Liver (tissue), 9 donors: ENCODE data around the gene SLC9A4. TPM values are rescaled to one million over a fixed set of nuclear protein-coding genes. Genes with fewer than 3 reads are reported as not detected.

Experiments used
- DNase-seq: peaks from one replicate; pipeline ENCODE4 v3.0.0-alpha.2; 2017; ENCODE audit warnings: low spot score
- H3K27ac ChIP-seq, 2 donors: one replicate each; pipeline ENCODE4 v1.7.0; 2013; ENCODE audit warnings: inconsistent platforms in 2 of 2, low read length in 2 of 2, control low read depth in 1 of 2, low read depth in 1 of 2, mild to moderate bottlenecking in 1 of 2
- H3K27me3 ChIP-seq, 4 donors: one replicate each; pipeline versions ENCODE4 v1.6.1 to v1.7.0; 2013; ENCODE audit warnings: low read length in 3 of 4, inconsistent platforms in 1 of 4, mild to moderate bottlenecking in 1 of 4, moderate library complexity in 1 of 4; ENCODE audit not compliant: control insufficient read depth in 4 of 4, insufficient read depth in 4 of 4
- H3K36me3 ChIP-seq, 4 donors: one replicate each; pipeline versions ENCODE4 v1.6.1 to v1.7.0; 2013; ENCODE audit warnings: low read length in 3 of 4, mild to moderate bottlenecking in 3 of 4, low read depth in 1 of 4, moderate library complexity in 1 of 4; ENCODE audit not compliant: control insufficient read depth in 4 of 4, insufficient read depth in 3 of 4
- H3K4me1 ChIP-seq, 4 donors: one replicate each; pipeline versions ENCODE4 v1.6.1 to v1.7.0; 2013; ENCODE audit warnings: low read length in 3 of 4, mild to moderate bottlenecking in 3 of 4, moderate library complexity in 1 of 4; ENCODE audit not compliant: control insufficient read depth in 4 of 4, insufficient read depth in 4 of 4
- H3K4me3 ChIP-seq, 3 donors: one replicate each; pipeline versions ENCODE4 v1.6.1 to v1.7.0; 2013; ENCODE audit warnings: low read length in 3 of 3, control low read depth in 1 of 3, low read depth in 1 of 3, mild to moderate bottlenecking in 1 of 3
- H3K9ac ChIP-seq, 2 donors: one replicate each; pipeline ENCODE4 v1.7.0; 2013; ENCODE audit warnings: low read length in 2 of 2, mild to moderate bottlenecking in 2 of 2, moderate library complexity in 2 of 2, control low read depth in 1 of 2, low read depth in 1 of 2
- H3K9me3 ChIP-seq, 4 donors: one replicate each; pipeline versions ENCODE4 v1.6.1 to v1.7.0; 2013; ENCODE audit warnings: low read length in 3 of 4; ENCODE audit not compliant: control insufficient read depth in 4 of 4
- ATF3 ChIP-seq: IDR thresholded peaks from 2 replicates; pipeline ENCODE4 v1.6.1; 2016; ENCODE audit warnings: antibody characterized with exemption
- CTCF ChIP-seq: fragments of 150-350 bp; IDR thresholded peaks from 2 replicates; pipeline ENCODE4 v1.5.1; 2017; ENCODE audit warnings: improper control_type of control experiment, low read depth, low read length; ENCODE audit not compliant: missing input control
- EGR1 ChIP-seq, 2 donors: IDR thresholded peaks; 2 replicates each; pipeline ENCODE4 v1.6.1; 2016 to 2018; ENCODE audit warnings: antibody characterized with exemption in 2 of 2, low read depth in 2 of 2
- FOXA1 ChIP-seq: IDR thresholded peaks from 2 replicates; pipeline ENCODE4 v1.6.1; 2016; ENCODE audit warnings: antibody characterized with exemption
- FOXA2 ChIP-seq: IDR thresholded peaks from 2 replicates; pipeline ENCODE4 v1.6.1; 2016; ENCODE audit warnings: antibody characterized with exemption
- GABPA ChIP-seq, 2 donors: IDR thresholded peaks in 1 of 2; conservative IDR thresholded peaks in 1 of 2; 2 replicates each; pipeline ENCODE4 v1.6.1; 2016; ENCODE audit warnings: antibody characterized with exemption in 2 of 2, mild to moderate bottlenecking in 1 of 2, moderate library complexity in 1 of 2
- HNF4A ChIP-seq, 2 donors: conservative IDR thresholded peaks; 2 replicates each; pipeline ENCODE4 v1.6.1; 2016; ENCODE audit warnings: antibody characterized with exemption in 2 of 2, mild to moderate bottlenecking in 2 of 2
- HNF4G ChIP-seq: IDR thresholded peaks from 2 replicates; pipeline ENCODE4 v1.6.1; 2016; ENCODE audit warnings: antibody characterized with exemption
- JUND ChIP-seq, 2 donors: IDR thresholded peaks; 2 replicates each; pipeline ENCODE4 v1.6.1; 2016; ENCODE audit warnings: antibody characterized with exemption in 2 of 2
- MAX ChIP-seq: IDR thresholded peaks from 2 replicates; pipeline ENCODE4 v1.6.1; 2016; ENCODE audit warnings: antibody characterized with exemption
- NR2F2 ChIP-seq: IDR thresholded peaks from 2 replicates; pipeline ENCODE4 v1.6.1; 2016; ENCODE audit warnings: antibody characterized with exemption
- RAD21 ChIP-seq, 2 donors: IDR thresholded peaks; 2 replicates each; pipeline ENCODE4 v1.6.1; 2016; ENCODE audit warnings: antibody characterized with exemption in 2 of 2, mild to moderate bottlenecking in 2 of 2
- REST ChIP-seq: IDR thresholded peaks from 2 replicates; pipeline ENCODE4 v1.6.1; 2016; ENCODE audit warnings: antibody characterized with exemption, mild to moderate bottlenecking
- RXRA ChIP-seq, 2 donors: IDR thresholded peaks; 2 replicates each; pipeline ENCODE4 v1.6.1; 2017 to 2018; ENCODE audit warnings: antibody characterized with exemption in 2 of 2, mild to moderate bottlenecking in 1 of 2
- SP1 ChIP-seq: IDR thresholded peaks from 2 replicates; pipeline ENCODE4 v1.6.1; 2018; ENCODE audit warnings: antibody characterized with exemption, mild to moderate bottlenecking
- TAF1 ChIP-seq: conservative IDR thresholded peaks from 2 replicates; pipeline ENCODE4 v1.6.1; 2016; ENCODE audit warnings: antibody characterized with exemption, mild to moderate bottlenecking
- YY1 ChIP-seq: IDR thresholded peaks from 2 replicates; pipeline ENCODE4 v1.6.1; 2016; ENCODE audit warnings: antibody characterized with exemption, mild to moderate bottlenecking
- ZBTB33 ChIP-seq: IDR thresholded peaks from 2 replicates; pipeline ENCODE4 v1.6.1; 2016; ENCODE audit warnings: antibody characterized with exemption
- WGBS: extraction: QIAGEN DNeasy Blood & Tissue Kit; methylation state at CpG from one replicate; pipeline ENCODE4 v1.1.7; 2013; 5-methylcytosine and 5-hydroxymethylcytosine counted together
- polyA plus RNA-seq, 2 donors: library from polyadenylated mRNA; stranded (reverse) in 1 of 2; unstranded in 1 of 2; fragments of 200-250 nt in 1 of 2; fragments of >200 nt in 1 of 2; fragmentation: Nextera tagmentation in 1 of 2; extraction: Ambion mirVana in 1 of 2; gene quantifications; one replicate each; pipeline versions ENCODE4 v1.2.1 to v1.2.3, GENCODE V29; 2013 to 2015
- total RNA-seq, 2 donors: library from RNA; depleted of rRNA; stranded (reverse); fragments of >200 nt; gene quantifications; one replicate each; pipeline ENCODE4 v1.2.3, GENCODE V29; 2014
- donor health status: healthy.
- donor health status: healthy.
- donor health status: healthy.
- donor health status: healthy.
- donor health status: healthy.

Gene SLC9A4
- total and polyA plus RNA-seq, 4 donors: not detected

- 84% methylated on average over 1 of the region's 1 CpG for WGBS
- no peak for TF ChIP-seq HNF4G
- TF ChIP-seq SP1: no peak
- TF ChIP-seq JUND (IDR thresholded peaks at IDR 0.05): no peak
- no peak for TF ChIP-seq ATF3
- no peak for TF ChIP-seq REST
- no peak for TF ChIP-seq RAD21 (IDR thresholded peaks at IDR 0.05)
- TF ChIP-seq GABPA (IDR thresholded peaks at IDR 0.05 in 1 of 2, conservative IDR thresholded peaks at IDR 0.05 in 1 of 2): no peak
- TF ChIP-seq HNF4A (conservative IDR thresholded peaks at IDR 0.05): no peak
- TF ChIP-seq MAX: no peak
- no peak for TF ChIP-seq TAF1
- no peak for TF ChIP-seq RXRA (IDR thresholded peaks at IDR 0.05)
- TF ChIP-seq CTCF: no peak
- no peak for TF ChIP-seq YY1
- no peak for TF ChIP-seq EGR1 (IDR thresholded peaks at IDR 0.05; ENCODE audit: low read depth in 2 of 2)
- no peak for TF ChIP-seq ZBTB33
- no peak for TF ChIP-seq NR2F2
- no peak for TF ChIP-seq FOXA1
- H3K27ac ChIP-seq: no peak overlapping the region
Observed at GRCh38 chr2:102489646-102490045, 16.6 kb downstream of the SLC9A4 start.

GRCh38 chr2:102492006-102492405, 19.0 kb downstream of the SLC9A4 start:
- no peak overlapping the region for H3K4me3 ChIP-seq
- H3K27me3 ChIP-seq: no peaks in the 10 kb centered on the region
- peaks cover 0 to 2% (median 0%) of the 10 kb centered on the region in 4 donors for H3K9me3 ChIP-seq
- TF ChIP-seq GABPA (IDR thresholded peaks at IDR 0.05 in 1 of 2, conservative IDR thresholded peaks at IDR 0.05 in 1 of 2): no peak
- TF ChIP-seq FOXA2: no peak
- no peak for TF ChIP-seq JUND (IDR thresholded peaks at IDR 0.05)
- no peak for DNase-seq
- no peak overlapping the region for H3K9ac ChIP-seq
- H3K36me3 ChIP-seq: no peaks in the 10 kb centered on the region
- H3K4me1 ChIP-seq: no peaks in the 10 kb centered on the region
- no peak overlapping the region for H3K27ac ChIP-seq

More at GRCh38 chr2:102489646-102490045, 16.6 kb downstream of the SLC9A4 start:
- Histone ChIP-seq H3K4me1 (no peaks in the 10 kb centered on the region), H3K4me3 (no peak overlapping the region), H3K36me3 (no peaks in the 10 kb centered on the region), H3K9ac (no peak overlapping the region), H3K9me3 (no peaks in the 10 kb centered on the region), H3K27me3 (no peaks in the 10 kb centered on the region)
- DNase-seq: no peak
